GM12875 (cell line): Measurements from ENCODE around the gene L1CAM.

Experiments
- H3K4me3 ChIP-seq: one replicate; pipeline ENCODE4 v1.5.1; 2011; ENCODE audit warnings: low read depth, low read length, control low read depth
- TF ChIP-seq, protein P1 (sequence below): IDR thresholded peaks from 2 replicates; pipeline ENCODE4 v1.5.1; 2011; ENCODE audit warnings: low read depth, mild to moderate bottlenecking, control low read depth, inconsistent platforms, low read length, moderate library complexity, borderline replicate concordance; ENCODE audit not compliant: insufficient read depth

The L1CAM gene

GRCh38 chrX:153913211-153913610, 27.2 kb upstream of the L1CAM start:
- H3K4me3 ChIP-seq: no peak overlapping the region
- TF ChIP-seq, protein P1, sequence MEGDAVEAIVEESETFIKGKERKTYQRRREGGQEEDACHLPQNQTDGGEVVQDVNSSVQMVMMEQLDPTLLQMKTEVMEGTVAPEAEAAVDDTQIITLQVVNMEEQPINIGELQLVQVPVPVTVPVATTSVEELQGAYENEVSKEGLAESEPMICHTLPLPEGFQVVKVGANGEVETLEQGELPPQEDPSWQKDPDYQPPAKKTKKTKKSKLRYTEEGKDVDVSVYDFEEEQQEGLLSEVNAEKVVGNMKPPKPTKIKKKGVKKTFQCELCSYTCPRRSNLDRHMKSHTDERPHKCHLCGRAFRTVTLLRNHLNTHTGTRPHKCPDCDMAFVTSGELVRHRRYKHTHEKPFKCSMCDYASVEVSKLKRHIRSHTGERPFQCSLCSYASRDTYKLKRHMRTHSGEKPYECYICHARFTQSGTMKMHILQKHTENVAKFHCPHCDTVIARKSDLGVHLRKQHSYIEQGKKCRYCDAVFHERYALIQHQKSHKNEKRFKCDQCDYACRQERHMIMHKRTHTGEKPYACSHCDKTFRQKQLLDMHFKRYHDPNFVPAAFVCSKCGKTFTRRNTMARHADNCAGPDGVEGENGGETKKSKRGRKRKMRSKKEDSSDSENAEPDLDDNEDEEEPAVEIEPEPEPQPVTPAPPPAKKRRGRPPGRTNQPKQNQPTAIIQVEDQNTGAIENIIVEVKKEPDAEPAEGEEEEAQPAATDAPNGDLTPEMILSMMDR: no peak

GRCh38 chrX:153911798-153912197, 25.8 kb upstream of the L1CAM start:
- no peak overlapping the region for H3K4me3 ChIP-seq
- TF ChIP-seq, protein P1: no peak

DNA sequence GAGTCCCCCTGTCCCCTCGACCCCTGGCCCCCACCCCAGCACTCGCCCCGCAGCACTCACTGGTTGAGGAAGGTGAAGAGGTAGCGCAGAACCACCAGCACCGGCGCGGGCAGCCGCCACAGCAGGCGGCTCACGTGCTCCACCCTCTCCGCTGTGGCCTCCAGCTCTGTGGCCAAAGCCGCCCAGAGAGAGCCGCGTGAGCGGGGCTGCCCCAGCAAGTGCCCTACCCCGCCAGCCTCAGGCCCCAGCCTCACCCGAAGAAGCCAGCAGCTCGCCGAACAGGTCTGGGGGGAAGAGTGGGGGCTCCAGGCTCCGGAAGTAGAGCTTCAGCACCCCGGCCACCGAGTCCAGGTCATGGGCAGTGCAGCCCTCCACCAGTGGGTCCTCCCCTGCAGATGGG, 24.5 kb upstream of the L1CAM start:
- no peak overlapping the region for H3K4me3 ChIP-seq
- TF ChIP-seq, protein P1: no peak

- H3K4me3 ChIP-seq: no peak overlapping the region
- TF ChIP-seq, protein P1: no peak
Measured at GRCh38 chrX:153909980-153910360, 24.0 kb upstream of the L1CAM start.

GRCh38 chrX:153909024-153909979, 23.3 kb upstream of the L1CAM start:
- no peak overlapping the region for H3K4me3 ChIP-seq
- TF ChIP-seq, protein P1: no peak

DNA sequence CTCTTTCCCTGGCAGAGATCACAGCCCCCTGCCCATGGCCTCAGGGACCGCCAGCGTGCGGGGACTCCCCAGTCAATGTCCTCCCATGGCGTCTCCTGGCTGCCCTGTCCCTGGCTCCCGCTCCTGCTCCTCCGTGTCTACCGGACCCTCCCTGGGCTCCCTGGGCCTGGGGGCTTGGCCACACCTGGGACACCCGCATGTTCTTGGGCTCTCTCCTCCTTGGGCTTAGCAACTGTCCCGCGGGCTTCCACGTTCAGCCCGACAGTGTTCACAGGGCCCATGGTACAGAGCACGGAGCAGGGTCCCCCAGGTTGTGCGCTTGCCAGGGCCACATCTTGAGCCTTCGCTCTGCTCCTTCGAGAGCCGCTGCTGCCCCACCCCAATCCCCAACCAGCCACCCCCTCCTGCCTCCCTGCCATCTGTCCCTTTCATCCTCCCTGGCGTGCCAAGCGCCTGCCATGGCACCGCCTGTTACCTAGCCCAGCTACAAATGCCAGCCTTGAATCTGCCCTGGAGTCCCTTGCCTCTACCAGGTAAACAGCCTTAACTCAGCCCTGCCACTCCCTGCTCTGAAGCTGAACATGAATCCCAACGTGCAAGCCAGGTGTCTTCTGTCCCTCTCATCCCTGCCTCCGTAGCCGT, 22.4 kb upstream of the L1CAM start:
- TF ChIP-seq, protein P1: no peak
- no peak overlapping the region for H3K4me3 ChIP-seq
